ENCODE data around the gene IQCH.

Gene IQCH

DNA sequence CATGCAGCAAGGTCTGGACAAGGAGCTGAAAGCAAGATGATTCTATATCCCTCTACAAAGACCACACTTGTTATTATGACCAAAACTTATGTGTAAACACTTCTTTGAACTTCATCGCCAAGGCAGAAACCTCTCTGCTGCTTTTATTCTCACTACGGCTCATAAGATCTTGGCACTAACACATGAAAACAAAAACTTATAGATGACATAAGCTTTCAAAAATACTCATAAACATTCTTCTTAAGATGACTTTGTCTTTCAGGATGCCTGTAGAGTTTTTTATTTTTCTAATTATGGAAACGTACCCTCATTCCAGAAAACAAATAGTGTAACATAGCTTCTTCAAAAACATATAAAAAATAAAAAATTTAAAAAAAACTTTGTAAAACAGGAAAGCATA is 253.8 kb downstream of the IQCH start:
- no peak for DNase-seq

- DNase-seq = no peak
These were observed 255.3 kb downstream of the IQCH start for GRCh38 chr15:67509918-67510317.

GRCh38 chr15:67510597-67511190 is 256.1 kb downstream of the IQCH start:
- DNase-seq = no peak

- no peak for DNase-seq
These were observed 257.0 kb downstream of the IQCH start for GRCh38 chr15:67511606-67512005.

- no peak for DNase-seq
These were observed 257.6 kb downstream of the IQCH start for GRCh38 chr15:67512140-67512539.

GRCh38 chr15:67512933-67513714 is 258.5 kb downstream of the IQCH start:
- DNase-seq = no peak

DNA sequence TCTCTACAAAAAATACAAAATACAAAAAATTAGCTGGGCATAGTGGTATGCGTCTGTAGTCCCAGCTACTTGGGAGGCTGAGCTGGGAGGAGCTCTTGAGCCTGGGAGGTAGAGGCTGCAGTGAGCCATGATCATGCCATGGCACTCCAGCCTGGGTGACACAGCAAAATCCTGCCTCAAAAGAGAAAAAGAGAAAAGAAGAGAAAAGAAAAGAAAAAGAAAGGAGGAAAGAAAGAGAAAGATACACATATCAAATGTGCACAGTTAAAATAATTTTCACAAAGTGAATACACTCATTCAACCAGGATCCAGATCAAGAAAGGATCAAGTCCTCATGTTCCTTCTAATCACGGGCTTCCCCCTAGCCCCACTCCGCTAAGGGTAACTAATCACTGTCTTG is 260.5 kb downstream of the IQCH start:
- DNase-seq = no peak

- DNase-seq = no peak
These were observed 261.0 kb downstream of the IQCH start for GRCh38 chr15:67515557-67515956.

DNA sequence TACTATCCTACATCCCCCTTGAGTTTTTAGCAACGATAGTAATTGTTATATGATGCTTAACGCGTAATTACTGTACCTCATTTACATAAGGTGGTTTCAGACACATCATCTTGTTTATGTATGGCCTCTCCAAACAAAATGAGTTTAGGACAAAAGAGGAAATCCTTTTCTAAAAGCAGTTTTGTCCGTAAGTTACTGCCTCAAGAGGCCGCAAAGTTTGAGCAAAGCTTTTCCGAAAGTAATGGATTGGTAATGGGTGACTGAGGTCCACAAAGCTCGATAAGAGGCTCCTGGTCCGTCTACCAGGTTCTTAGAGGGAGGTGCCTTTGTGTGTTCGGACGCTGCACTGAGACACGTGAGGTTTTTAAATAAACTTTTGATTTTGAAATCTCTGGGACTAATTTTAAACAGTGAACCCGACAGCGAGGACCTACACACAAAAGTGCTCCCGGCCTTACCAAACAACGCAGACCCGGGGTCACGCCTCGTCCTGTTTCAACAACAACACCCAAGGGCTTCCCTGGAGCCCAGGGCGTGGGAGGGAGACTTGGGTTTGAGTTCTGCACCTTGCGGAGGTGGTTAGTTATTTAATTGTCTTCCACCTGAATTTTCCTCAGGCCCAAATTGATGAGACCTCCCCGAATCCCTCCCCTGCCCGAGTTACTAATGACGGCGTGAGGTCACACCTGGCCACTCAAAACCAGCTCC is 265.9 kb downstream of the IQCH start:
- no peak for DNase-seq

DNA sequence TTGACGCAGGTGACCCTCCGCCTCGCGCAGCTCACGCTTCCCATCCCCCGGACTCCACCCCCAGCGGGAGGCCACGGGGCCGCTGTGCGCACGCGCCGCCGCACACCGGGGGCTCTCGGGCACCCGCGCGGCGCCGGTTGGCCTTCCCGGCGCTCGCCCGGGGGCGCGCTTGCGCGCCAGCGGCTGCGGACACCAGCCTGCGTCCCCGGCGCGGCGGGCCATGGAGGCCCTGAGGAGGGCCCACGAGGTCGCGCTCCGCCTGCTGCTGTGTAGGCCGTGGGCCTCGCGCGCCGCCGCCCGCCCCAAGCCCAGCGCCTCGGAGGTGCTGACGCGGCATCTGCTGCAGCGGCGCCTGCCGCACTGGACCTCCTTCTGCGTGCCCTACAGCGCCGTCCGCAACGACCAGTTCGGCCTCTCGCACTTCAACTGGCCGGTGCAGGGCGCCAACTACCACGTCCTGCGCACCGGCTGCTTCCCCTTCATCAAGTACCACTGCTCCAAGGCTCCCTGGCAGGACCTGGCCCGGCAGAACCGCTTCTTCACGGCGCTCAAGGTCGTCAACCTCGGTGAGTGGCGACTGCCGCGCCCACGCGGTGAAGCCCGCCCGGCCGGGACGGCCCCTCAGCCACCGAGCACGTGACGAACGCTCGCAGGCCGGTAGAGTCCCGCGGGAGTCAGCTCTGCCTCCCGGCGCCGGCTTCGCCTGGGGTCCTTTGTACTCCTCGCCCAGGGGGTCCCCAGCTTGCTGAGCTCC is 266.6 kb downstream of the IQCH start, which contains the start of gene C15orf61:
C15orf61 (plus strand) TSS at position 103 of the 754 bp plus-strand sequence; CDS start at position 221, 118 bp downstream.
- peak; percentile 69 for DNase-seq

GRCh38 chr15:67521783-67522568 is 267.4 kb downstream of the IQCH start:
- no peak for DNase-seq

- no peak for DNase-seq
These were observed 268.7 kb downstream of the IQCH start for GRCh38 chr15:67523330-67523729.

- DNase-seq = no peak
These were observed 269.6 kb downstream of the IQCH start for GRCh38 chr15:67524235-67524634.

DNA sequence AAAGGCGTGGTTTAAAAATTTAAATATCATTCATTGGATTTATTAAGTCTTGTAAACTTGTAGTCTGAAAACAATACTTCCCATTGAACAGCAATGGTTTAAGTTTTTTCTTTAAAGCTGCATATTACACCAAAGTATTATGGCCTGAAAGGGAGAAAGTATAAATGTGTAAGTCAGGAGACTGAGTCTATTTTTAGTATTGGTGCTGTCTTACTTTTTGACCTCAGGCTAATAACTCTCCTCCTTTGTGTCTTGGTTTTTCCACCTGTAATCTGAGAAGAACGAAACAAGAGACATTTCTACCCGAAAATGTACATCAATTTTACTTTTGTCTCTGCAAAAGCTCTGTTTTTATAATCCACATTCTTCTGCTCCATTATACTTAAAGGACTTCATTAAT is 273.9 kb downstream of the IQCH start:
- no peak for DNase-seq

GRCh38 chr15:67531379-67531914 is 276.9 kb downstream of the IQCH start:
- DNase-seq = no peak

DNA sequence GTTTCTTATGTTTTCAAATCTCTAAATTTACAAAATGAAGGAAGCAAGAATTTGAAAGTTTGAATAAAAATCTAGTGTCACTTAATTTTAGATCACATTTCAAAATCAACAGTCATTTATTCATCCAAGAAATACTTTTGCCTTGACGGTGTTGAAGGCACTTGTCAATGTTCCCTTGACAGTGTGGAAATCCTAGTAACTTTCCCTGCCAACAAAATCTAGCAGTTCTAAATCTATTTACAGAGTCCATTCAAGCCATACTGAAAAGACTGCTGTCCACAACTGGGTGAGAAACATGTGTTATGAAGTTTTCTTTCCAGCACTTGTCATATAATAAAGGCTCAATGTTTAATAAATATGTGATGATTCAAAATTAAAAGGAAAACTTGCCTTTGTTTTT is 279.3 kb downstream of the IQCH start:
- DNase-seq = no peak

GRCh38 chr15:67534360-67534759 is 279.8 kb downstream of the IQCH start:
- DNase-seq = no peak

DNA sequence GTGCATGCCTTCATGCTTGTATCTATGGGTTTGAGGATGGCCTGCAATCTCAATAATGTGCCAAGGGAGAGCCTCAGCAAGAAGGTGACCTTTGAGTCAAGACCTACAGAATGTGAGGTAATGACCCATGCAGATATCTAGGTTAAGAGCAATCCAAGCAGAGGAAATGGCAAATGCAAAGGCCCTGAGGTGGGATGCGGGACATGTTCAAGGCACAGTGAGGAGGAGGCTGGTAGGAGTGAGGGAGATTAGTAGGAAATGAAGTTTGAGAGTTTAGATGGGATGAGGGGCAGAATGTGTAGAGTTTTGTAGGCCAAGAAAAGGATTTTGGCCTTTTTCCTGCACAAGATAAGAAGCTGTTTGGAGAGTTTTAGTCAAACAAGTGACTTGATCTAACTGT is 283.2 kb downstream of the IQCH start:
- no peak for DNase-seq

GRCh38 chr15:67542420-67543347 is 288.1 kb downstream of the IQCH start, which contains the start of gene MAP2K5:
Gene MAP2K5, plus strand, starts transcription at chr15:67542703. Its CDS starts 633 bp downstream, at chr15:67543336.
- DNase-seq = peak; percentile 42

GRCh38 chr15:67543348-67543718 is 288.7 kb downstream of the IQCH start:
- DNase-seq = no peak

DNA sequence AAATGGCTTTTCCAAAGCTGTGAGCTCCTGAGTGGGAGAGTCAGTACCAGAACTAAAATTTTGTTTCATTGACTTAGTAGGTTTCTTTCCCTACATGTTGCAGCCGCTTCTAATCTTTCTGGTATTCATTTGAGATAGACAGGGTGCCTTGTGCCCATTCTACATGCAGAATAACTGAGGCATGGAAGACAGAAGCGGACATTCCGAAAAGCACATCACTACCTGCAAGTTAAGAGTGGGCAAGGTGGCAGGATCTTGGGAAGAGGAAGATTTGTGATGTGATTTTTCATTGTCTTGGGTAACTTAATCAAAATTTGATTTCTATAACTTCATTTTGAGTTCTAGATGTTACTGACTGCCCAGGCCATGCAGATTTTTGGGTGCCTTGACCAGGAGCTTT is 289.9 kb downstream of the IQCH start:
- DNase-seq = no peak
